Activated CD4-positive, alpha-beta T cell treated with anti-CD3 and anti-CD28 coated beads, Interleukin-2, amount 10 ng/mL, durations not matched to agents 7 days and 5 days (primary cell): ENCODE measurements around the gene EPHA10. TPM values are rescaled to one million over a fixed set of nuclear protein-coding genes. Genes with fewer than 3 reads are reported as not detected.

Experiments used
- CTCF ChIA-PET: fragments of 350-600 bp; sonication (Branson Sonifier 250); formaldehyde crosslinking; loops from one replicate; lab custom pipeline; 2021; ENCODE audit warnings: antibody characterized with exemption; lab: Charles Lee
- POLR2A ChIA-PET: fragments of 350-600 bp; sonication (Branson Sonifier 250); formaldehyde crosslinking; loops from one replicate; lab custom pipeline; 2021; ENCODE audit warnings: antibody characterized with exemption; lab: Charles Lee
- DNase-seq: peaks from one replicate; pipeline ENCODE4 v3.0.0-alpha.2; 2020
- H3K27ac Mint-ChIP-seq: one replicate; pipeline ENCODE4 v1.8.0; 2021; ENCODE audit warnings: mild to moderate bottlenecking, moderate library complexity, mixed read lengths
- H3K27me3 Mint-ChIP-seq: one replicate; pipeline ENCODE4 v1.8.0; 2021; ENCODE audit warnings: mixed read lengths
- H3K36me3 Mint-ChIP-seq: one replicate; pipeline ENCODE4 v1.8.0; 2021; ENCODE audit warnings: low read depth, mixed read lengths
- H3K4me1 Mint-ChIP-seq: one replicate; pipeline ENCODE4 v1.8.0; 2021; ENCODE audit warnings: mixed read lengths
- H3K4me3 Mint-ChIP-seq: one replicate; pipeline ENCODE4 v1.8.0; 2021; ENCODE audit warnings: mild to moderate bottlenecking, moderate library complexity, mixed read lengths
- H3K9me3 Mint-ChIP-seq: one replicate; pipeline ENCODE4 v1.8.0; 2021; ENCODE audit warnings: mixed read lengths
- total RNA-seq, 2 experiments: library from RNA; stranded (reverse); gene quantifications; one replicate each; pipeline ENCODE4 v1.2.3, GENCODE V29; 2021

Gene EPHA10
- total RNA-seq, 2 experiments from 2014 or later, result not detected

DNA sequence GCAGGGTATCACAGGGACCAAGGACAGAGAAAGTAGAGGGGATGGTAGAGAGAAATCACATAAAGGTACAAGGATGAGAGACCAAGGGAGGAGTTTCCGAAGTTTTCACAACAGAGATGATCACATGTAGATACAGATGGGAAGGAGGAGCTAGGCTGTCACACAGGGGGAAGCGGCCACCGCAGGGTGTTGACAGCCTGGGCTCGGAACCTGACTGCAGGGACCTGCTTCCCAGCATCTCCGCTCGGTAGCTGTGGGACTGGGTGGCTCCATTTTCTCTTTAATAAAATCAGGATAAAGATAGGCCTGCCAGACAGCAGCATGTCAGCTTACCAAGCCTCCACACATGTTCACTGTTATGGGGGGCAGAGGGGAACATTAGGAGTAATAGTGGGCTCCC is 40.3 kb downstream of the EPHA10 start:
- Mint-ChIP-seq H3K9me3 (no peaks in the 10 kb centered on the region), H3K36me3 (no peaks in the 10 kb centered on the region), H3K4me1 (no peaks in the 10 kb centered on the region), H3K27ac (no peak overlapping the region), H3K27me3 (peaks cover 19% of the 10 kb centered on the region), H3K4me3 (no peak overlapping the region)
- no peak for DNase-seq
- ChIA-PET POLR2A (no interaction called here), CTCF (no interaction called here)

DNA sequence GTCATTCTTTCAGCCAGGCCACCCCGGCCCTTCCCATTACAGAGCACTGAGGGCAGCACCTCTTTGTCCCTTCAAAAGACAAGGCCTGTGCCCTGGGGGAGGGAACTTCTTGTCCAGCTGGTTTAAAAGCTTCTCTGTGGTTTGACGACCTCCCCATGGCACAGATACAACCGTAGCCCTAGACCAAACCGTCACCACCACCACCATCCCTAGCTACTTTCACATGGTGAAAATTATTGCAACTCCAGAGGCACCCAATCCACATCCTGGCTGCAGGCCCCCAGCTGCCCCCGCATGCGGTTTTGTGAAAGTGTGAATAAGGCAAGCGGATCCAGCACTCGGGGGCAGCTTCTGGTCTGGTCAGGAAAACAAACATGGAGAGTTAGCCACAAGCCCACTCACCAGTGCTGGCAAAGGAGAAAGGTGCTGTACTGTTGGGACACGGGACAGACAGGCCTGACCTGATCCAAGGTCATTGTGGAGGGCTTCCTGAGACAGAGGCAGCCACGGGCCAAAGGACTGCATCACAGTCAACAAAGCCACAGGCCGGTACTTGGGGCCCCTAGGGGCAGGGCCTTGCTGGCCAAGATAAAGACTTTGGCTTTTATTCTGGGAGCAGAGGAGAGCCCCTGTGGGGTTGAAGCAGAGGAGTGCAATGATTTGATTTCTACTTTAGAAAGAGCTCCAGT is 41.4 kb downstream of the EPHA10 start:
- no peaks in the 10 kb centered on the region for H3K4me1 Mint-ChIP-seq
- no peak overlapping the region for H3K27ac Mint-ChIP-seq
- DNase-seq, result no peak
- ChIA-PET CTCF (no interaction called here), POLR2A (no interaction called here)
- H3K27me3 Mint-ChIP-seq, result peaks cover 16% of the 10 kb centered on the region
- H3K9me3 Mint-ChIP-seq, result no peaks in the 10 kb centered on the region
- H3K36me3 Mint-ChIP-seq, result no peaks in the 10 kb centered on the region
- H3K4me3 Mint-ChIP-seq, result no peak overlapping the region

DNA sequence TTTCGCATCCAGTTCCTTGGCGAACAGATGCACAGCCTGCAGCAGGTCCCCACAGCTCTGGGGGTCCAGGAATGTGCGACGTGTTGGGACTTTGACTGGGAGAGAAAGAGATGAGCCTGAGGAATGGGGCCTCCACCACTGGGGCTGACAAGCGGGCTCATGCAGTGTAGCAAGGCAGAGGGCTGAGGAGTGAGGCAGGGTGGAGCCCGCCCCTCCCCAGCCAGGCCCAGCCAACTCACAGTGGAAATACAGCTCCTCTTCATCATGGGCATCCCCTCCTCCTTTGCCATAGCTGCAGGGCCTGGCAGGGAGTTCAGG is 41.9 kb downstream of the EPHA10 start:
- no peak for DNase-seq
- CTCF ChIA-PET, result interaction anchor here (1.3 kb wide), 1 partner anchor 137 kb away, joined by 3 read pairs; no protein-coding TSS in a partner anchor
- POLR2A ChIA-PET, result no interaction called here
- Mint-ChIP-seq H3K36me3 (no peaks in the 10 kb centered on the region), H3K4me3 (no peak overlapping the region), H3K9me3 (no peaks in the 10 kb centered on the region), H3K27ac (no peak overlapping the region), H3K4me1 (no peaks in the 10 kb centered on the region), H3K27me3 (peaks cover 12% of the 10 kb centered on the region)

DNA sequence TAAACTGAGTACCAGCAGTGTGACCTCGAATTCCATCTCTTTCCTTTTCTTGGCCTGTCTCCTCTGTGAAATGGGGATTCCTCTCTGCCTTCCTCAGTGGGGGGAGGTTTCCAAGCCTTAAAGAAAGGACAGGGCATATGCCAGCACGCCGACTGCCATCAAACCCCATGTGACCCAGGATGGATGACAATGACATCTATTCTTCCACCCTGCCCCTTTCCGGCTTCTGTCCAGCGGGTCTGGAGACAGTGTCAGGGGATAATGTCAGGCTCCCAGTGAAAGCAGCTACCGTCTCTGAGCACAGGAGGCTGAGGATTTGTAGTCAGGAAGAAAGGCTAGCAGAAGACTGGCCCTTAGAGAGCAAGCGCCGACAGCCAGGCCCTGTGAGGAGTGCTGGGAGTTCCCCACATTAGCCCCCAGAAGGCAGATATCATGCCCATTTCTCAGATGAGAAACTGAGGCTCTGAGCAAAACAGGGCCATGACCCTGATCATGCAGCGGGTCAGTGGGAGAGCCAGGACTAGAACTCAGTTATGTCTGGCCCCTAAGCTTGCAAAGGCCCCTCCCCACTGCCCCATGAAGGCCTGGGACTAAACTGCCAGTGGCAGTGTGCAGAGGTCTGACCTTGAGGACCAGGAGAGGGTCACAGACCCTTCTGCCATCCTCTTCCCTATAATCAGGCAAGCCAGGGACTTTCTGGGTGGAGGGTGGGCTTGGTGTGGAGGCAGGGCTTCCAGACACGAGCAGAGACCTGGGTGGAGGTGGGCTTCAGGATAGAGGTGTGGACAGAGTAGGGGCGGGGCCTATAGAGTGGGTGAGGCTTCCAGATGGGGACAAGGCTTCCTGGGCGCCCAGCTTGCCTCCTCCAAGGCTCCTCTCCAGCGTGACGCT is 42.5 kb downstream of the EPHA10 start:
- Mint-ChIP-seq H3K9me3 (no peaks in the 10 kb centered on the region), H3K4me3 (no peak overlapping the region), H3K4me1 (no peaks in the 10 kb centered on the region), H3K27me3 (peaks cover 6% of the 10 kb centered on the region), H3K27ac (no peak overlapping the region), H3K36me3 (no peaks in the 10 kb centered on the region)
- DNase-seq, result no peak
- ChIA-PET CTCF (interaction anchor here (1.3 kb wide), 1 partner anchor 138 kb away, joined by 3 read pairs; no protein-coding TSS in a partner anchor), POLR2A (no interaction called here)

DNA sequence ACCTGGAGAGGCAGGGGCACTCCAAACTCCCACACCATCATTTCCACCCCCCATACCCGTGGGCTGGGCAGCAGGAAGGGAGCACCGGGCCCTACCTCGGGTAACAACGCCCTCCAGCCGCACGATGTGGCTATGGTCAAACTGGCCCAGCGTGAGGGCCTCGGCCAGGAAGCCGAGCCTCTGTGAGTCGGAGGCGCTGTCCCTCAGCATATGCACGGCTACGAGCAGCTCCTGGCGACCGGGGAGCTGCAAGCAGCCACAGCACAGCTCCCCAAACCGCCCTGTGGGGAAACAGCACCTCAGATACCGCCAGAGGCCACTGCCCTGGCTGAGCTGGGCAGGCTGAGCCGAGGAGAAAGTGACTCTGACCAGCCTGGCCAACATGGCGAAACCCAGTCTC is 43.4 kb downstream of the EPHA10 start:
- Mint-ChIP-seq H3K27ac (no peak overlapping the region), H3K4me1 (no peaks in the 10 kb centered on the region), H3K36me3 (no peaks in the 10 kb centered on the region), H3K9me3 (no peaks in the 10 kb centered on the region), H3K4me3 (no peak overlapping the region), H3K27me3 (peaks cover 4% of the 10 kb centered on the region)
- no peak for DNase-seq
- ChIA-PET POLR2A (no interaction called here), CTCF (interaction anchor here (1.3 kb wide), 1 partner anchor 139 kb away, joined by 3 read pairs; no protein-coding TSS in a partner anchor)

DNA sequence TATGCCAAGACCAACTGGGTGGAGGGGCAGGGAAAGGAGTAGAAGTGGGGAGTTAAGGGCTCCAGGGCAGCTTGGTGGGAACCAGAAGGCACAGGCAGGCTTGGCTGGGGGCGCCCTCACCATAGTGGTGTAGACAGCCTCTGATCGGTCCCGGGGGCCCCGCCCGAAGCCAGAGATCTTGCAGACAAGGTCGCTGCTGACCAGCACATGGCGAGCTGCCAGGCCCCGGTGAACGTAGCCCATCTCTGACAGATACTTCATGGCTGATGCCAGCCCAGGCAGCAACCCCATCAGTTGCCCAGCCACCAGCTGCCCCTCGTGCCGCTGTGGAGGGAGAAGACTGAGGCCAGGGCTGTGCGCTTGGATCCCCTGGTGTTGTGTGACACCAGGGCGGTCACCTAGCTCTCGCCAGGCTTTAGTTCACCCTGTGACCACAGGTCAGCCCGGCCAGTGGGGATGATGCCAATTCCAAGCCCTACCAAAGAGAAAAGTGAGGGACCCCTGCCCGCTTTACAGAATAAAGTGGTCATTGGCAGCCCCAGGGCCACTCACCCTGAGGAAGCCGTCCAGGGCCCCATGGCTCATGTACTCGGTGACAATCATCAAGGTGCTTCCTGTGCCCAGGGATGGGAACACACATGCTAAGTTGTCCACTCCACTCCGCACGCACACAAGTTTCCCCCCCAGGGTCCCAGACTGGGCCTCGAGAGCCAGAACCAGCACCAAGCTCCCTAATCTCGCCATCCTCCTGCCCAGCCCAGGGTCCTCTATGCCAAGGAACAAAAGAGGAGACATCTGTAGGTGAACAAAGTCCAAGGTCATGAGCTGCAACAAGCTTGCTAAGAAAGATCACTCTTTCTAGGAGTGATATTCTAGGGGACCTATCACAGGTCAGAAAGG is 44.4 kb downstream of the EPHA10 start:
- H3K27me3 Mint-ChIP-seq, result peaks cover 2% of the 10 kb centered on the region
- CTCF ChIA-PET, result no interaction called here
- POLR2A ChIA-PET, result no interaction called here
- no peaks in the 10 kb centered on the region for H3K36me3 Mint-ChIP-seq
- H3K27ac Mint-ChIP-seq, result no peak overlapping the region
- DNase-seq, result no peak
- H3K4me3 Mint-ChIP-seq, result no peak overlapping the region
- H3K9me3 Mint-ChIP-seq, result no peaks in the 10 kb centered on the region
- no peaks in the 10 kb centered on the region for H3K4me1 Mint-ChIP-seq

DNA sequence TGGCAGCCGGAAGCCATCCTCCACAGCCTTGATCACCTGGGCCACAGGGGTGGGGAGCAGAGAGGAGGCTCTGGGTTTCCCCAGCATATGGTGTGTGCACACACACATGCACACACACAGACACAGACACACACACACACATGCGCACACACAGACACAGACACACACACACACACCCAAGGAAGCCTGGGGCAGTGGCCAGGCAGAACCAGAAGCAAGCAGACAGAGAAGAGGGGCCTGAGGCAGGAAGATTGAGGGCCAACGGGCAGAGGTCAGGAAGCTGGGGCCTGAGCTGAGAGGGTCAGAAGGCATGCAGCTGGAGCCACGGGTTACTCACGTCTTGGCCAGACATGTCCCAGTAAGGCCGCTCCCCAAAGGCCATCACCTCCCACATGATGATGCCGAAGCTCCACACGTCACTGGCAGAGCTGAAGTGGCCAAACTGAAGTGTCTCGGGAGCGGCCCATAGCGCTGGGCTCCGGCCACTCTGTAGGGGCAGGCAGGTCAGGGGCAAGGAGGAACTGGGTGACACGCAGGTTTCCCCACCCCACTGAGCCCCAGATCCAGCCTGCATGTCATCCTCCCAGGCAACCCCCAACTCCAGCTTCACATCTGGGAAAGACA is 45.2 kb downstream of the EPHA10 start:
- Mint-ChIP-seq H3K27me3 (peaks cover 2% of the 10 kb centered on the region), H3K4me3 (no peak overlapping the region), H3K4me1 (no peaks in the 10 kb centered on the region), H3K9me3 (no peaks in the 10 kb centered on the region), H3K36me3 (no peaks in the 10 kb centered on the region), H3K27ac (no peak overlapping the region)
- ChIA-PET CTCF (no interaction called here), POLR2A (no interaction called here)
- no peak for DNase-seq

DNA sequence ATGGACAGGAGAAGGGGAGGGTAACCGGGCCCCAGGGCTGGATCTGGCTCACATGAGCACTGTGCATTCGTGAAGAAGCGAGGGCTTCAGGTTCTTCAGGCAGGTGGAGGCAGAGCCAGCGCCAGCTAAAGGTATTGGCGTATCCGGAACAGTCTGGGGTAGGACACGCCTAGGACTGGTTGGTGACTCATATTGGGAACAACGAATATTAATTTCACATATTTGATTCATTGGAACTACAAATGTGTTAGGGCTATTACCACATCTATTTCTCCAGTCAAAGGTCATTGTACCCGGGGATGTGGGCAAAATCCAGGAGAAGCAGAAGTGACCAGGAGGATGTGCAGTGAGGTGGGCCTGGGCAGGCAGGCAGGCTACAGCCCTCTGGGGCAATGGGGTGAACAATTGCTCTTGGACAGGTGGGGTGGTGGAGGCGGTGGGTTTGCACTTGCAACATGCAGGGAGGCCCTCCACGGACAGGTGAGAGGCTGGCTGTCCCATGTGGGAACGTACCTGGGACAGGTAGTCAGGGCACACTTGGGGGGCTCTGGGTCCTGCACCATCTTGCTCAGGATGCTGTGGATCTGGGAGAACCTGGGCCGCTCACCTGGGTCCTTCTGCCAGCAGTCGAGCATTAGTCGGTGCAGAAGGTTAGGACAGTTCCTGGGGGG is 45.9 kb downstream of the EPHA10 start:
- H3K27me3 Mint-ChIP-seq, result no peaks in the 10 kb centered on the region
- no peaks in the 10 kb centered on the region for H3K4me1 Mint-ChIP-seq
- no peak for DNase-seq
- POLR2A ChIA-PET, result no interaction called here
- no peak overlapping the region for H3K4me3 Mint-ChIP-seq
- CTCF ChIA-PET, result no interaction called here
- H3K9me3 Mint-ChIP-seq, result no peaks in the 10 kb centered on the region
- H3K36me3 Mint-ChIP-seq, result no peaks in the 10 kb centered on the region
- no peak overlapping the region for H3K27ac Mint-ChIP-seq

DNA sequence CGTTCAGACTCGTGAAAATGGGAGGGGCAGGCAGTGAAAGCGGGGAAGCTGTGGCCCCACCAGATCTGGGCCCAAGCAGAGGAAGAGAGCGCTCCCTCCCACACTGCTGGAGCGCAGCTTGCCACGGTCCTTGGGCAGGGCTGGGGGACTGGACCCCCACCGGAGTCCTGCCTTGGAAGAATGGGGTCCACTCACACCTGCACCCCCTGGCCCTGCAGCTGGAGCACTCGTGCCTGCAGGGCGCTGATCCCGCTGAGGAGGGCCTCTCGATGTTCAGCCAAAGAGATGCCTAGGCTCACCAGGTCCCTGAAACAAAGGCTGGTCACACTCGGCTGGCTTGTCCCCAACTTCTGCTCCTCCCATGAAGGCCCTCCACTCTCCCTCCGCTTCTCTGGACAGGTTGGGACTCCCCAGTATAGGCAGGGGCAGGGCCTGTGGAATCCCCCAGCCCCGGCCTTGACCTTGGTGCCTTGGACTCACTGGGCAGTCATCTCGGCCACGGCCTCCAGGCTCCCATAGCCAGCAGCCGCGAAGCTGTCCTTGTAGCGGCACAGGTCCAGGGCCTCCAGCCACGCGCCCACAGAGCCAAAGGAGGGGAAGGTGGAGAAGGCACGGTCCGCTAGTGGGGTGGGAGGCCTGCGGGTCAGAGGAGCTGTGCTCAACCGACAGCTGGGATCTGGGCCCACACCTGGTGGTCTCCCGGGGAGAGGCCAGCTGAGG is 46.6 kb downstream of the EPHA10 start:
- Mint-ChIP-seq H3K36me3 (no peaks in the 10 kb centered on the region), H3K4me3 (no peak overlapping the region), H3K9me3 (no peaks in the 10 kb centered on the region), H3K27me3 (no peaks in the 10 kb centered on the region), H3K27ac (no peak overlapping the region), H3K4me1 (no peaks in the 10 kb centered on the region)
- POLR2A ChIA-PET, result interaction anchor here (0.6 kb wide), 1 partner anchor 141 kb away, joined by 3 read pairs; no protein-coding TSS in a partner anchor
- CTCF ChIA-PET, result interaction anchor here (1.7 kb wide), 1 partner anchor 9 kb away, joined by 6 read pairs; no protein-coding TSS in a partner anchor
- DNase-seq, result no peak

DNA sequence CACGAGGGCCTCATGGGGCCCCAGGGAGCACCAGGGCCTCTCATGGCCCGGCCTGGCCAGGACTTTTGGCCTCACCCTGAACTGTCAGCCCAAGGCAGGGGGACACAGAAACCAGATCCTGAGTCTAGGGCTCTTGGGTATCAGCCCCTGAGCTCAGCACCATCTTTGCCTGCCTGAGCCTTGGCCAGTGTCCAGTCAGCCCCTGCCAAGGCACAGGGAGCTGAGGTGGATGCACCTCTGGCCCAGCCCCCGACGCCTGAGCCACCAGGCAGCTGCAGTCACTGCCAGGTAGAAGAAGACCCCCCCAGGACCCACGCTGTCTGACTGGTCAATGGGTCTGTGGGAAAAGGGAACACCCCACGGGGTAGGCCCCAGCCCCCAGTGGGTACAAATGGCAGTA is 47.3 kb downstream of the EPHA10 start:
- H3K4me3 Mint-ChIP-seq, result no peak overlapping the region
- H3K36me3 Mint-ChIP-seq, result no peaks in the 10 kb centered on the region
- no peak for DNase-seq
- no peaks in the 10 kb centered on the region for H3K27me3 Mint-ChIP-seq
- no peaks in the 10 kb centered on the region for H3K9me3 Mint-ChIP-seq
- no peaks in the 10 kb centered on the region for H3K4me1 Mint-ChIP-seq
- no peak overlapping the region for H3K27ac Mint-ChIP-seq
- CTCF ChIA-PET, result interaction anchor here (1.7 kb wide), 1 partner anchor 10 kb away, joined by 6 read pairs; no protein-coding TSS in a partner anchor
- POLR2A ChIA-PET, result interaction anchor here (0.6 kb wide), 1 partner anchor 140 kb away, joined by 3 read pairs; no protein-coding TSS in a partner anchor

DNA sequence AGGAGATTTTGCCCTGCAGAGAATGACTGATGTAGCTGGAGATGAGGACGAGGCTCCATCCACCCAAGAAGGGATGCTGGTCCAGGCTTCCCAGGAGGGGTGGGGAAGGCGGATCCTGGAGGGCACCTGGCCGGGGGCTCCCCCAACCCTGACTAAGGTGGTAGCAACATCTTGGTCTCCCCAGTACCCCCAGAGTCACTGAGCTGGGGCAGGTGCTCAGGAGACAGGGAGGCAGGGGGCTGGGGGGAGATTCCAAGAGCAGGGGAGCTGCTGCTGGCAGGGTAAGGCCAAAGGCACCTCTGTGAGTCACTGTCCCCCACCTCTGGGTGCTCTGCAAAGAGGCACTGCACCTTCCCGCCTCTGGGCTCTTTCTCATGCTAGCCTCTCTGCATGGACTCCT is 48.6 kb downstream of the EPHA10 start:
- POLR2A ChIA-PET, result no interaction called here
- peaks cover 3% of the 10 kb centered on the region for H3K36me3 Mint-ChIP-seq
- H3K4me3 Mint-ChIP-seq, result no peak overlapping the region
- no peaks in the 10 kb centered on the region for H3K9me3 Mint-ChIP-seq
- H3K27ac Mint-ChIP-seq, result no peak overlapping the region
- DNase-seq, result no peak
- H3K4me1 Mint-ChIP-seq, result no peaks in the 10 kb centered on the region
- no peaks in the 10 kb centered on the region for H3K27me3 Mint-ChIP-seq
- CTCF ChIA-PET, result interaction anchor here (1.7 kb wide), 1 partner anchor 11 kb away, joined by 6 read pairs; no protein-coding TSS in a partner anchor
